DND-41 (cell line): ENCODE measurements around the gene KCNAB1.

ENCODE experiments used
- ATAC-seq: fragments of 200-7000 bp; cut with Tn5 transposase; 3 replicates; pipeline ENCODE4 v1.9.1; 2021; ENCODE audit warnings: low read depth; ENCODE audit not compliant: insufficient read depth
- DNase-seq: peaks from one replicate; pipeline ENCODE4 v3.0.0-alpha.2; 2020
- H2AFZ ChIP-seq: 2 replicates; pipeline ENCODE4 v1.6.0; 2012; ENCODE audit warnings: low read depth, low read length
- H3K27ac ChIP-seq: 2 replicates; pipeline ENCODE4 v1.5.1; 2012; ENCODE audit warnings: low read length, inconsistent platforms
- H3K27me3 ChIP-seq: fragments of 200-600 bp; sonication (generic); 2 replicates; pipeline ENCODE4 v1.6.0; 2012; ENCODE audit warnings: low read length, mild to moderate bottlenecking, inconsistent platforms; ENCODE audit not compliant: insufficient read depth, poor library complexity
- H3K36me3 ChIP-seq: 2 replicates; pipeline ENCODE4 v1.5.1; 2012; ENCODE audit warnings: low read length, inconsistent platforms; ENCODE audit not compliant: insufficient read depth
- H3K4me1 ChIP-seq: 2 replicates; pipeline ENCODE4 v1.5.1; 2012; ENCODE audit warnings: mild to moderate bottlenecking, low read length; ENCODE audit not compliant: insufficient read depth
- H3K4me2 ChIP-seq: 2 replicates; pipeline ENCODE4 v1.6.0; 2012; ENCODE audit warnings: mild to moderate bottlenecking, moderate library complexity, low read length, inconsistent platforms; ENCODE audit not compliant: insufficient read depth
- H3K4me3 ChIP-seq, 2 experiments: fragments of 200-600 bp in 1 of 2; shearing (Covaris generic) in 1 of 2; 2 replicates each; pipeline ENCODE4 v1.5.1; 2012 to 2016; ENCODE audit warnings: inconsistent platforms in 2 of 2, low read length in 2 of 2, mild to moderate bottlenecking in 2 of 2, low read depth in 1 of 2, moderate library complexity in 1 of 2
- H3K79me2 ChIP-seq: 2 replicates; pipeline ENCODE4 v1.6.0; 2012; ENCODE audit warnings: low read length, inconsistent platforms; ENCODE audit not compliant: insufficient read depth
- H3K9ac ChIP-seq: 2 replicates; pipeline ENCODE4 v1.6.0; 2012; ENCODE audit warnings: low read depth, mild to moderate bottlenecking, inconsistent platforms, low read length, moderate library complexity
- H3K9me3 ChIP-seq: 2 replicates; pipeline ENCODE4 v1.5.1; 2012; ENCODE audit warnings: low read length, moderate library complexity, mild to moderate bottlenecking, inconsistent platforms; ENCODE audit not compliant: insufficient read depth, severe bottlenecking
- H4K20me1 ChIP-seq: 2 replicates; pipeline ENCODE4 v1.6.0; 2012; ENCODE audit warnings: low read length; ENCODE audit not compliant: insufficient read depth
- EZH2 ChIP-seq: IDR thresholded peaks from 3 replicates; pipeline ENCODE4 v1.6.1; 2012; ENCODE audit warnings: borderline replicate concordance, low read depth, mild to moderate bottlenecking, moderate library complexity, low read length, inconsistent platforms; ENCODE audit not compliant: severe bottlenecking
- TF ChIP-seq, protein P1 (sequence below): IDR thresholded peaks from 2 replicates; pipeline ENCODE4 v1.5.1; 2012; ENCODE audit warnings: borderline replicate concordance, low read length, moderate library complexity, mild to moderate bottlenecking; ENCODE audit not compliant: poor library complexity, severe bottlenecking; ENCODE audit errors: extremely low read depth

The KCNAB1 gene

DNA sequence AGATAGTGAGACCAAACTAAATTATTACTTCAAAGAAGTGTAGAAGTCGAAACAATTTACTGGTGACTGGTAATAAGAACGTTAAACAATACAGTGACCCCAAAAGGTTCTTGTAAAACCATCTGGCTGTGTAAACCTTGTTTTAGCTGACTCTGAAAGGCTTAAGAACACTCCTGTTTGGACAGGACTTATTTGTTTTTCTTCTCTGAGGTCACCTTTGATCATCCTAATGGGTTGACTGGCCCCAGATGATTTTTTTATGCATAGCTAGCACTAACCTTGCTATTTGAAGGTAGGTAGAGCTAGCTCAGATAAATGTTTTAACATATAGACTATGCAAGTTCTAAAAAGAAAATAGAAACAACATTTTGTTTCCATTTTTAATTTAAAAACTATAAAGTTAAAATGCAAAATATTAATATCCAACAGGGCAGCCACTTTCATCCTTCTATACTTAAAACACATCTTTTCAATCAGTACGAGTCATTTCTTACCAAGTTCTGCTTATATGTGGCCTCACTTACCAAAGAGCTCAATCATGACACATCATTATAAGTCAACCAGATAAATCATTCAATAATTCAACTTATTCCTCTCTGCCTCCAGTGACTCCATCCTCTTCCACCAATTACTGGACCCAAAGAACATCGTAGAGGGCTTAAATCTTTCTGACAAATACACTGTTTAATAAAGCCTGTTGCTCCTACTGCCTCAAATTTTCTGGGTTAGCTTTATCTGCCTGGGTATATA is 275.8 kb downstream of the KCNAB1 start:
- no peak overlapping the region for H2AFZ ChIP-seq
- H3K9ac ChIP-seq: no peak overlapping the region
- H3K4me1 ChIP-seq: no peaks in the 10 kb centered on the region
- no peaks in the 10 kb centered on the region for H3K36me3 ChIP-seq
- H3K27me3 ChIP-seq: no peaks in the 10 kb centered on the region
- no peak overlapping the region for H3K27ac ChIP-seq
- TF ChIP-seq, protein P1, sequence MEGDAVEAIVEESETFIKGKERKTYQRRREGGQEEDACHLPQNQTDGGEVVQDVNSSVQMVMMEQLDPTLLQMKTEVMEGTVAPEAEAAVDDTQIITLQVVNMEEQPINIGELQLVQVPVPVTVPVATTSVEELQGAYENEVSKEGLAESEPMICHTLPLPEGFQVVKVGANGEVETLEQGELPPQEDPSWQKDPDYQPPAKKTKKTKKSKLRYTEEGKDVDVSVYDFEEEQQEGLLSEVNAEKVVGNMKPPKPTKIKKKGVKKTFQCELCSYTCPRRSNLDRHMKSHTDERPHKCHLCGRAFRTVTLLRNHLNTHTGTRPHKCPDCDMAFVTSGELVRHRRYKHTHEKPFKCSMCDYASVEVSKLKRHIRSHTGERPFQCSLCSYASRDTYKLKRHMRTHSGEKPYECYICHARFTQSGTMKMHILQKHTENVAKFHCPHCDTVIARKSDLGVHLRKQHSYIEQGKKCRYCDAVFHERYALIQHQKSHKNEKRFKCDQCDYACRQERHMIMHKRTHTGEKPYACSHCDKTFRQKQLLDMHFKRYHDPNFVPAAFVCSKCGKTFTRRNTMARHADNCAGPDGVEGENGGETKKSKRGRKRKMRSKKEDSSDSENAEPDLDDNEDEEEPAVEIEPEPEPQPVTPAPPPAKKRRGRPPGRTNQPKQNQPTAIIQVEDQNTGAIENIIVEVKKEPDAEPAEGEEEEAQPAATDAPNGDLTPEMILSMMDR: no peak
- no peak for TF ChIP-seq EZH2
- no peak overlapping the region for H3K4me2 ChIP-seq
- no peaks in the 10 kb centered on the region for H3K9me3 ChIP-seq
- H3K4me3 ChIP-seq: no peak overlapping the region
- ATAC-seq: no peak
- H4K20me1 ChIP-seq: no peaks in the 10 kb centered on the region
- no peaks in the 10 kb centered on the region for H3K79me2 ChIP-seq
- no peak for DNase-seq

DNA sequence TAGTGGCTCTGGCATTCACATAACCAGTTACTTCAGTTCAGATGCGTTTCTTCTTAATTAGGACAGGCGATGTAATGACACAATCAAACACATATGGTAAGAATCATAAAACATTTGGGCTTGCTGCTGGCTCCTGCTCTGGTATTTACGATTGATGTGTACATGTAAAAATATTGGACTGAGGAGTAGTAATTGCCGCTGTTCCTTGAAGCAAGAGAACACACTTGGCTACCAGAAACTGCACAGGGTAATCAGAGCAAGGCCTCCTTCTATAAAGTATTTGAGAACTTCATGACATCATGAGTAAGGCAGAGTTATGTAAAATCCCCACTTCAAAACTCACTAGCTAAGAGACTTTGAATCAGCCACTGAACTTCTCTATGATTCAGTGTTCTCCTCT is 276.5 kb downstream of the KCNAB1 start:
- Histone ChIP-seq H3K4me2 (no peak overlapping the region), H3K27ac (no peak overlapping the region), H3K4me1 (no peaks in the 10 kb centered on the region), H3K79me2 (no peaks in the 10 kb centered on the region), H3K9ac (no peak overlapping the region), H2AFZ (no peak overlapping the region), H3K4me3 (no peak overlapping the region), H3K9me3 (no peaks in the 10 kb centered on the region), H3K36me3 (no peaks in the 10 kb centered on the region), H4K20me1 (no peaks in the 10 kb centered on the region), H3K27me3 (peaks cover 2% of the 10 kb centered on the region)
- no peak for DNase-seq
- TF ChIP-seq, protein P1: no peak
- no peak for TF ChIP-seq EZH2
- ATAC-seq: no peak

DNA sequence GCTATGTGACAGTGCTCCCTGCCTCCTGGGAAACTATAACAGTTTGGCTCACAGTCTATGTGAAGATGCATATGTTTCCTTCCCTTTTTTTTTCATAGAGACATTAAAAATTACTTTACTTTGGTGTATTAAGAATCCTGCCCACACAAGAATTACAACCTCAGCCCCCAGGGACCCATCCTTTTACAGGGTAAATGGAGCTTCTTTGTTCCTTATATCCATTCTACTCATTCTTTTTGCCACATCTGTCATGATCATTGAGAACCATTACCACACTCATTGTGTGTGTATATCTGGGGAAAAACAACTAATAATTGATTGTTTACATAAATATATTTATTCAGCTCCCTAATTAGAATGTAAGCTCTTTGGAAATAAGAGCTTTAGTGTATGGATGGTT is 277.2 kb downstream of the KCNAB1 start:
- Histone ChIP-seq H3K9ac (no peak overlapping the region), H3K27ac (no peak overlapping the region), H3K4me1 (no peaks in the 10 kb centered on the region), H3K27me3 (peaks cover 2% of the 10 kb centered on the region), H3K4me2 (no peak overlapping the region), H4K20me1 (no peaks in the 10 kb centered on the region), H3K4me3 (no peak overlapping the region), H3K36me3 (no peaks in the 10 kb centered on the region), H2AFZ (no peak overlapping the region), H3K9me3 (no peaks in the 10 kb centered on the region), H3K79me2 (no peaks in the 10 kb centered on the region)
- ATAC-seq (no peak), DNase-seq (no peak)
- TF ChIP-seq, protein P1: no peak
- TF ChIP-seq EZH2: no peak
